Measurements from ENCODE around the gene SLC29A2.

Gene SLC29A2

GRCh38 chr11:66346476-66347424 is 24.8 kb downstream of the SLC29A2 start:
- H3K9ac ChIP-seq (ENCODE audit: insufficient read length), result peak overlapping the region; percentile 90
- no peak for DNase-seq (ENCODE audit: low read depth, low spot score)
- H3K27ac ChIP-seq, result peak overlapping the region; percentile 32; the same call in 1 of the 2 replicates
- TF ChIP-seq FOXP2 (optimal IDR thresholded peaks at IDR 0.05; ENCODE audit: control extremely low read depth, extremely low read length, insufficient read depth), result no peak
- no peaks in the 10 kb centered on the region; the same call in 1 of the 2 replicates for H3K36me3 ChIP-seq (ENCODE audit: insufficient read depth, low read length)
- H3K4me3 ChIP-seq, result peak overlapping the region; percentile 96
- no peaks in the 10 kb centered on the region for H3K9me3 ChIP-seq (ENCODE audit: low read depth, low read length)

DNA sequence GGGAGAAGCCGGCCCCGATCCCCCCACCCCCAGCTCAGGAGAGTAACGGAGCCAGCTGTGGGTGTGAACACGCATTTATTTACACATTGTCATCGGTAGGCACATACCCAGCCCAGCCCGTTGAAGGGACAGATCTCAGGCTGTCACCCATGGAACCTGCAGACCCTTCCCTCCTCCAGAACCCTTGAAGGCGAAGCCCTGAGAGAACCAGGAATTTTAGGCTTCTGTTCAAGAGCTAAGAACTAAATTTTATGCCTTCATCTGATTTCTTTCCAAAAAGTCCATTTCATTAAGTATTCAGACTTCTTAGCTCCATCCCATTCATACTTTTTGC is 26.3 kb downstream of the SLC29A2 start:
- Histone ChIP-seq H3K27ac (peak overlapping the region; percentile 84), H3K9ac (ENCODE audit: insufficient read length) (peak overlapping the region; percentile 89), H3K9me3 (ENCODE audit: low read depth, low read length) (no peaks in the 10 kb centered on the region), H3K4me3 (peak overlapping the region; percentile 96), H3K36me3 (ENCODE audit: insufficient read depth, low read length) (peaks cover 3% of the 10 kb centered on the region; the same call in 1 of the 2 replicates)
- TF ChIP-seq POLR2AphosphoS5 (IDR thresholded peaks at IDR 0.05; ENCODE audit: borderline replicate concordance, low read depth, low read length) (no peak; the same call in 1 of the 2 replicates), FOXP2 (optimal IDR thresholded peaks at IDR 0.05; ENCODE audit: control extremely low read depth, extremely low read length, insufficient read depth) (no peak), EZH2 (IDR thresholded peaks at IDR 0.05) (no peak)
- no peak for DNase-seq (ENCODE audit: low read depth, low spot score)

GRCh38 chr11:66344550-66345315 is 26.8 kb downstream of the SLC29A2 start, which contains the start of gene BRMS1:
TSS of gene BRMS1 (minus strand) at chr11:66345104. CDS start at chr11:66342234, 2,870 bp downstream.
- peak within 1 kb of the TSS; percentile 89 for H3K9ac ChIP-seq (ENCODE audit: insufficient read length)
- H3K4me3 ChIP-seq, result peak within 1 kb of the TSS; percentile 96
- TF ChIP-seq FOXP2 (optimal IDR thresholded peaks at IDR 0.05; ENCODE audit: control extremely low read depth, extremely low read length, insufficient read depth) (no peak), POLR2AphosphoS5 (IDR thresholded peaks at IDR 0.05; ENCODE audit: borderline replicate concordance, low read depth, low read length) (peak; percentile 88), EZH2 (IDR thresholded peaks at IDR 0.05) (no peak)
- H3K36me3 ChIP-seq (ENCODE audit: insufficient read depth, low read length), result peaks cover 4% of the 10 kb centered on the region; the same call in 1 of the 2 replicates
- DNase-seq (ENCODE audit: low read depth, low spot score), result peak; percentile 75
- H3K9me3 ChIP-seq (ENCODE audit: low read depth, low read length), result no peaks in the 10 kb centered on the region
- H3K27ac ChIP-seq, result peak within 1 kb of the TSS; percentile 84

GRCh38 chr11:66343176-66343575 is 28.4 kb downstream of the SLC29A2 start:
- Histone ChIP-seq H3K4me3 (no peak overlapping the region), H3K27ac (no peak overlapping the region), H3K9ac (ENCODE audit: insufficient read length) (no peak overlapping the region), H3K36me3 (ENCODE audit: insufficient read depth, low read length) (peaks cover 4% of the 10 kb centered on the region; the same call in 1 of the 2 replicates), H3K9me3 (ENCODE audit: low read depth, low read length) (no peaks in the 10 kb centered on the region)
- TF ChIP-seq FOXP2 (optimal IDR thresholded peaks at IDR 0.05; ENCODE audit: control extremely low read depth, extremely low read length, insufficient read depth) (no peak), POLR2AphosphoS5 (IDR thresholded peaks at IDR 0.05; ENCODE audit: borderline replicate concordance, low read depth, low read length) (no peak), EZH2 (IDR thresholded peaks at IDR 0.05) (no peak)
- no peak for DNase-seq (ENCODE audit: low read depth, low spot score)

- no peaks in the 10 kb centered on the region for H3K9me3 ChIP-seq (ENCODE audit: low read depth, low read length)
- no peak overlapping the region for H3K4me3 ChIP-seq
- H3K27ac ChIP-seq, result no peak overlapping the region
- DNase-seq (ENCODE audit: low read depth, low spot score), result no peak
- H3K9ac ChIP-seq (ENCODE audit: insufficient read length), result no peak overlapping the region
- peaks cover 4% of the 10 kb centered on the region; the same call in 1 of the 2 replicates for H3K36me3 ChIP-seq (ENCODE audit: insufficient read depth, low read length)
- TF ChIP-seq EZH2 (IDR thresholded peaks at IDR 0.05) (no peak), POLR2AphosphoS5 (IDR thresholded peaks at IDR 0.05; ENCODE audit: borderline replicate concordance, low read depth, low read length) (no peak), FOXP2 (optimal IDR thresholded peaks at IDR 0.05; ENCODE audit: control extremely low read depth, extremely low read length, insufficient read depth) (no peak)
Observed at GRCh38 chr11:66341502-66342126, 29.9 kb downstream of the SLC29A2 start.

DNA sequence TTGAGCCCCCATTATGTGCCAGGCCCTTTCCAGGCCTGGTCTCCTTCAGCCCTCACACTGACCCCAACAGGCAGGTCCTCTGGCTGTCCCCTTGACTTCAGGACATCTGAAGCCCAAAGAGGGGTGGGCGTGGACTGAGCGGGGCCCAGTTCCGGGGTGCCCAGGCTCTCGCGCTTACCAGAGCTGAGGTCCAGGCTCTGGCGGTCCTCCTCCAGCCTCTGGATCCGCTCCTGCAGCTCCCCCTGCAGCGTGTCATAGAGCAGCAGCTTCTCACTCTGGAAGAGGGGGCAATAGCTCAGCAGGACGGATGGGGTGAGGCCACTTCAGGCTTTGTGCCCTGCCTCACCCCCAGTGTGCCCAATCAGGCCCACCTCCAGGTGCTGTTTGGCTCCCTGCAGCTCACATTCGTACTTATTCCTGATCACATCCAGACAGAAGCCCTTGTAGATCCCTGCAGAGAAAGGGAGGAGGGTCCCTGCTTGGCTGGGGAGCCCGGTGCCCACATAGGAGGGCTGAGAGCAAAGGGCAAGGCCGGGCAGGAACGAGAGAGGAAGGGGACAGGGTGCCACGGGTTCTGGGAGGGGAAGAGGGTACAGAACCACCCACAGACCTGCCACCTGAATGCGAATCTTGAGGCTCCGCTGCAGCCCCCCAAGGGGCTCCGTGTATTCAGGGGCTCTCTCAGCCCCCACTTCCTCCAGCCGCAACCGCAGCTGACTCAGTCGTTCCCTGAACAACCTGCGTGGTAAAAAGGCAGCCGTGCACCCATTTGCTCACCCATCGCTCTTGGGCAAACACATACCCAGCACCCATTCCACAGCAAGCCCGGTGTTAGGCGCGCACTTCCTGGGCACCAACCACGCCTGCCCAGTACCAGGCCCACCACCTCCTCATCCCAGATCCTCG is 30.7 kb downstream of the SLC29A2 start:
- H3K9me3 ChIP-seq (ENCODE audit: low read depth, low read length), result no peaks in the 10 kb centered on the region
- no peak for TF ChIP-seq POLR2AphosphoS5 (IDR thresholded peaks at IDR 0.05; ENCODE audit: borderline replicate concordance, low read depth, low read length)
- TF ChIP-seq EZH2 (IDR thresholded peaks at IDR 0.05), result no peak
- no peak for TF ChIP-seq FOXP2 (optimal IDR thresholded peaks at IDR 0.05; ENCODE audit: control extremely low read depth, extremely low read length, insufficient read depth)
- no peak overlapping the region for H3K27ac ChIP-seq
- no peak overlapping the region for H3K4me3 ChIP-seq
- H3K36me3 ChIP-seq (ENCODE audit: insufficient read depth, low read length), result peaks cover 4% of the 10 kb centered on the region; the same call in 1 of the 2 replicates
- H3K9ac ChIP-seq (ENCODE audit: insufficient read length), result no peak overlapping the region
- no peak for DNase-seq (ENCODE audit: low read depth, low spot score)

Measured in SK-N-MC (cell line).